Hepatocyte (in vitro differentiated cells): ENCODE results near the gene ADGRV1. TPM values are rescaled to one million over a fixed set of nuclear protein-coding genes. Genes with fewer than 3 reads are reported as not detected.

Experiments used
- DNase-seq: peaks from one replicate; pipeline ENCODE4 v3.0.0-alpha.2; 2016; ENCODE audit warnings: low spot score
- H2AFZ ChIP-seq: fragments of 200-600 bp; sonication (generic); 2 replicates; pipeline ENCODE4 v1.6.0; 2016; ENCODE audit warnings: antibody characterized with exemption, mild to moderate bottlenecking
- H3K27ac ChIP-seq: fragments of 200-600 bp; sonication (generic); 2 replicates; pipeline ENCODE4 v1.5.1; 2016; ENCODE audit warnings: mild to moderate bottlenecking
- H3K27me3 ChIP-seq: fragments of 200-600 bp; sonication (generic); 2 replicates; pipeline ENCODE4 v1.6.1; 2016
- H3K36me3 ChIP-seq: fragments of 200-600 bp; sonication (generic); replicated peaks from 2 replicates; pipeline ENCODE4 v1.5.1; 2016; ENCODE audit warnings: low read depth; ENCODE audit not compliant: insufficient read depth
- H3K4me1 ChIP-seq: fragments of 200-600 bp; sonication (generic); 2 replicates; pipeline ENCODE4 v1.5.1; 2016; ENCODE audit warnings: mild to moderate bottlenecking, moderate library complexity; ENCODE audit not compliant: insufficient read depth
- H3K4me2 ChIP-seq: fragments of 200-600 bp; sonication (generic); 2 replicates; pipeline ENCODE4 v1.6.0; 2016
- H3K4me3 ChIP-seq: fragments of 200-600 bp; sonication (generic); 2 replicates; pipeline ENCODE4 v1.5.1; 2016; ENCODE audit warnings: mild to moderate bottlenecking
- H3K79me2 ChIP-seq: fragments of 200-600 bp; sonication (generic); 2 replicates; pipeline ENCODE4 v1.6.0; 2017; ENCODE audit warnings: mild to moderate bottlenecking
- H3K9me2 ChIP-seq: fragments of 200-600 bp; sonication (generic); replicated peaks from 2 replicates; pipeline ENCODE4 v1.6.0; 2017; ENCODE audit warnings: mild to moderate bottlenecking; ENCODE audit not compliant: insufficient read depth
- H3K9me3 ChIP-seq: fragments of 200-600 bp; sonication (generic); 2 replicates; pipeline ENCODE4 v1.5.1; 2016; ENCODE audit warnings: low read depth, mild to moderate bottlenecking
- H4K20me1 ChIP-seq: fragments of 200-600 bp; sonication (generic); 2 replicates; pipeline ENCODE4 v1.6.0; 2016; ENCODE audit warnings: mild to moderate bottlenecking; ENCODE audit not compliant: insufficient read depth, poor library complexity, severe bottlenecking
- CTCF ChIP-seq: fragments of 200-600 bp; sonication (generic); IDR thresholded peaks from 2 replicates; pipeline ENCODE4 v1.5.1; 2016; ENCODE audit warnings: antibody characterized with exemption, mild to moderate bottlenecking; ENCODE audit not compliant: poor library complexity
- EZH2 ChIP-seq: fragments of 200-600 bp; sonication (generic); IDR thresholded peaks from 2 replicates; pipeline ENCODE4 v1.6.1; 2016; ENCODE audit warnings: antibody characterized with exemption, mild to moderate bottlenecking, borderline replicate concordance
- EZH2phosphoT487 ChIP-seq: fragments of 200-600 bp; sonication (generic); IDR thresholded peaks from one replicate; pipeline ENCODE4 v1.6.1; 2018; ENCODE audit warnings: antibody characterized with exemption, mild to moderate bottlenecking, low read depth, moderate library complexity; ENCODE audit not compliant: unreplicated experiment, severe bottlenecking
- WGBS: methylation state at CpG from one replicate; pipeline ENCODE4 v1.1.6; 2016; ENCODE audit warnings: low lambda C conversion rate; ENCODE audit errors: missing lambda C conversion rate; 5-methylcytosine and 5-hydroxymethylcytosine counted together
- polyA plus RNA-seq: library from polyadenylated mRNA; unstranded; fragments of >200 nt; fragmentation: Nextera tagmentation; extraction: Ambion mirVana; gene quantifications from 2 replicates; pipeline ENCODE4 v1.2.1, GENCODE V29; 2016
- total RNA-seq: library from RNA; depleted of rRNA; stranded (reverse); fragments of >200 nt; gene quantifications from 2 replicates; pipeline ENCODE4 v1.2.3, GENCODE V29; 2014

Gene ADGRV1
- total and polyA plus RNA-seq, 2 experiments from 2014 or later = 74.9 to 88.3 TPM

- Histone ChIP-seq H3K27me3 (no peaks in the 10 kb centered on the region), H3K36me3 (no peaks in the 10 kb centered on the region), H3K79me2 (no peaks in the 10 kb centered on the region), H3K9me2 (no peaks in the 10 kb centered on the region), H3K4me2 (no peak overlapping the region), H3K4me1 (peaks cover under 1% of the 10 kb centered on the region), H3K4me3 (no peak overlapping the region), H2AFZ (no peak overlapping the region), H3K9me3 (no peaks in the 10 kb centered on the region), H3K27ac (no peak overlapping the region), H4K20me1 (no peaks in the 10 kb centered on the region)
- TF ChIP-seq EZH2phosphoT487 = no peak
- TF ChIP-seq EZH2 = no peak
- TF ChIP-seq CTCF = no peak
- no peak for DNase-seq
- 88% methylated on average over 6 of the region's 6 CpGs for WGBS
Measured at GRCh38 chr5:91103353-91104061, 544.9 kb downstream of the ADGRV1 start.

- WGBS = 88% methylated on average over 1 of the region's 1 CpG
Measured at GRCh38 chr5:91104062-91104448, 545.5 kb downstream of the ADGRV1 start.

GRCh38 chr5:91106842-91107511, 548.4 kb downstream of the ADGRV1 start:
- no peaks in the 10 kb centered on the region for H4K20me1 ChIP-seq
- H3K4me2 ChIP-seq = no peak overlapping the region
- TF ChIP-seq EZH2phosphoT487 = no peak
- no peak for TF ChIP-seq CTCF
- no peak for TF ChIP-seq EZH2
- no peak for DNase-seq
- no peaks in the 10 kb centered on the region for H3K9me2 ChIP-seq
- no peaks in the 10 kb centered on the region for H3K9me3 ChIP-seq
- H3K4me1 ChIP-seq = no peaks in the 10 kb centered on the region
- WGBS = 87% methylated on average over 8 of the region's 8 CpGs
- H2AFZ ChIP-seq = no peak overlapping the region
- H3K4me3 ChIP-seq = no peak overlapping the region
- H3K27ac ChIP-seq = no peak overlapping the region
- no peaks in the 10 kb centered on the region for H3K79me2 ChIP-seq
- no peaks in the 10 kb centered on the region for H3K27me3 ChIP-seq
- H3K36me3 ChIP-seq = no peaks in the 10 kb centered on the region

More at GRCh38 chr5:91104062-91104448, 545.5 kb downstream of the ADGRV1 start:
- Histone ChIP-seq H3K4me2 (no peak overlapping the region), H3K27ac (no peak overlapping the region), H3K36me3 (no peaks in the 10 kb centered on the region), H3K4me3 (no peak overlapping the region), H3K79me2 (no peaks in the 10 kb centered on the region), H3K4me1 (no peaks in the 10 kb centered on the region), H2AFZ (no peak overlapping the region), H4K20me1 (no peaks in the 10 kb centered on the region), H3K9me2 (no peaks in the 10 kb centered on the region), H3K27me3 (no peaks in the 10 kb centered on the region), H3K9me3 (no peaks in the 10 kb centered on the region)
- no peak for TF ChIP-seq EZH2phosphoT487
- TF ChIP-seq CTCF = no peak
- TF ChIP-seq EZH2 = no peak
- DNase-seq = no peak
